Stimulated activated CD4-positive, alpha-beta T cell treated with anti-CD3 and anti-CD28 coated beads, Interleukin-2, amount 100 ng/mL, for 48 hours (primary cell): ENCODE data around the gene MROH7.
"Not testable (repeated sequence)": the region's sequence is repeated elsewhere in the genome, so short reads cannot be mapped to it uniquely, and the experiment has no call there.

Source experiments
- DNase-seq, 2 donors: peaks; one replicate each; pipeline ENCODE4 v3.0.0-alpha.2; 2020

MROH7 gene

DNA sequence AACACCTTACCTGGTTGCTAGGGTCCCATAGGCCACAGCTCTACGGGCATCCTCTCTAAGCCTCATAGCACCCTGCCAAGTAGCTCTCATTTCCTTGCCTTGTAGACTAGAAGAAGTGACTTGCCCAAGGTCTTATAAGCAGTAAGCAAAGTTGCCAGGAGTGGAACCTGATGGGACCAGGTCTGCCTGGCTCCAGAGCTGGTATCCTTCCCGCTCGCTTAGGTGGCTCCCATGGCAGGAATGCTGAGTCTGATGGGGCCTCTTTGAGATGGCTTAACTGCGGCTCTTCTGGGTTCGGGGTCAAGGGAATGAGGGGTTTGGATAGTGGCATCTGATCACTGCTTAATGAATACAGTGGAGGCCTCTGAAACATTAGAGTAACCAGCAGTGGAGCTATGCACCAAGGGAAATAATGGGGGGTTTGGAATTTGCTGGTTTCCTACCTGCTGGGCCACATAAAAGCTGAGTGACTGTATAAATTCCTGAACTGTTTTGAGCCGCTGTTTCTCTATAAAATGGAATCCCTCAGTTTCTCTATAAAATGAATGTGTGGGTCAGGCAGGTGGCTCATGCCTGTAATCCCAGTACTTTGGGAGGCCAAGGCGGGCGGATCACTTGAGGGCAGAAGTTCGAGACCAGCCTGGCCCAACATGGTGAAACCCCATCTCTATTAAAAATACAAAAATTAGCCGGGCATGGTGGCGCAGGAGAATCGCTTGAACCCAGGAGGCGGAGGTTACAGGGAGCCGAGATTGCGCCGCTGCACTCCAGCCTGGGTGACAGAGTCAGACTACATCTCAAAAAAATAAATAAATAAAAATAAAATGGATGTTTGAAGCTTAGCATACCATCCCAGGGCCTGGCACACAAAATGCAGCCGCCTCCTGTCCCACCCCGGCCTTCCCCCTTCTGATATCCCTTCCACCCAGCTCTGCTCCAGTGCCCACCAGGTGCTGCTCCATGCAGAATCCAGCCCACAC is 30.7 kb upstream of the MROH7 start:
- no peak for DNase-seq

DNA sequence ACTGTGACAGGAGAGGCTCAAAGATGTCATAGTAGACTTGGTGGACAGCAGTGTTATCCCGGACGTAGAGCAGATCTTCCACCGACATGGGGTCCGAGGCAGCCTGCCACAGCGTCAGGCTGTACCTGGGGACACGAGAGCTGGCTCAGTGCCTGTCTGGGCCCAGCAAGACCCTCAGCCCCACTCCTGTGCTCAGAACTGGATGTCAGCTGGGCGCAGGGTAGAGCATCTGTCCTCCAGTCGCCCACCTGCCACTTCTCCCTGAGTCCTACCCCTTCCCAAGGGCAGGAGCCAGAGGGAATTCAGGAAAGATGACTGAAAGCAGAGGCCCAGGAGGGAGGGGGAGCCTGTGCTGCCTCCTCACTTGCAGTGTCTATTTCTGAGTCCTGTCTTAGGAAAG is 30.0 kb upstream of the MROH7 start:
- DNase-seq = no peak

DNA sequence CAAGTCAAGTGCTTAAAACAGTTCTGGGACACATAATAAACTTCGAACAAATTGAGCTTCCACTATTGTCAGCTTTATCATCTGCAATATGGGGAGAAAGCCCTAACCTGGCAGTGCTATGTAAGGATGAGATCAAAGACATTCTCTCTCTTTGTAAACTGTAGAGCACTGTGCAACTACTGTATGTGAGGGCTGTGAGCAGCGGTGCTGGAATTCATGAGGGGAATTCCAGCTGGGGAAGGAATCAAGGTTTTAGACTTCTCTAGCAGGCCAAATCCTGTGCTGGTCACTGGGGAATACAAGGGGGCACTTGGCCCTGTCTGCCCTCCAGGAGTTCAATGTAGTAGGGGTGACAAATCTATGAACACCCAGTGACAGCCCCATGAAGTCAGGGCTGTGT is 27.6 kb upstream of the MROH7 start:
- no peak for DNase-seq

DNA sequence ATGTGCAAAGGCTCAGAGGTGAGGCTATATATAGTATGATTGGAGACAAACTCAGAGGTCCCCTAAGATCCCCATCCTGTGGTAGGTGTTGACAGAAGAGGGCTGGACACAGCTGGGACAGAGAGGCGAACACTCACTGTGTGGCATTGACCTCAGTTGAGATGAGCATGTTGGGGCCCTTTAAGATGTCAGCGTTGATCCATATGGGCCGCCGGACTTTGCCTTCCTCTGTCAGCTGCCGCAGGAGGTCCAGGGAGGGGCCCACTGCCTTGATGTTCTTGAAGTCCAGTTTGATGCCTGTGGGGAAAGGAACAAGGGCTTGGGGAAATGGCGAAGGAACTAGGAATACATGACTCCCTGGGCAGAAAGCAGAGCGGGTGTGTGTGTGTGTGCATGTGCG is 27.0 kb upstream of the MROH7 start:
- DNase-seq = no peak

DNA sequence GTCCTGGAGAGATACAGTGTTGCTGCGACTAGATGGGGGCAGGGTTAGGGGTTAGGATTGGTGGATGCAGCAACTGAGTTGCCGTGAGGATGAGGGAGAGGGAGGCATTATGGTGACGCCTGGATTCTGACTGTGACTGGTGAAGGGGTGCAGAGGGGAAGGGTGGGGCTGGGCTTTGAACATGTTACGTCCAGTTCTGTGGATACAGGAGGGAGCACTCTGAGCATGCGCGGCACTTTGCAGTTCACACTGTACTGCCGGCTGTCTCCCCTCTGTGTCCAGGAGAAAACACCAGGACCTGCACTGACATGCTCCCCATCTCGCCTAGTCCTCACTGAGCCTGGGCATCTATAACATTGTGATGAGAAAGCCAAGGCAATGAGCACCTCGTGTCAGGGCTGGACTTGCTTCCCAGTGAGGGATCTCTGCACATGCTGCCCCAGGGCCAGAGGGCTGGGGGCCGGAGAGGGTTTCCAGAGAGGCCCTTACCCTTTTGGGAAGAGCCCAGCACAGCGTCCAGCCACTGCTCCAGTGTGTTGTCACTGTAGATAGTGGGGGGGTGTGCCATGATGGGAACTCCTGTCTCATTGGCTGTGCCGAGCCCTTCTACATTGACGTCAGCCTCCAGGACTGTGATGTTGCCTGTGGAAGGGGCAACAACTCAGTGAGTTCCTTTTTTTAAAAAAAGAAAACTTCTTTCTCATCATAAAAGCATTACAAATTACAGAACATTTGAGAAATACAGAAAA is 25.9 kb upstream of the MROH7 start:
- DNase-seq = no peak

DNA sequence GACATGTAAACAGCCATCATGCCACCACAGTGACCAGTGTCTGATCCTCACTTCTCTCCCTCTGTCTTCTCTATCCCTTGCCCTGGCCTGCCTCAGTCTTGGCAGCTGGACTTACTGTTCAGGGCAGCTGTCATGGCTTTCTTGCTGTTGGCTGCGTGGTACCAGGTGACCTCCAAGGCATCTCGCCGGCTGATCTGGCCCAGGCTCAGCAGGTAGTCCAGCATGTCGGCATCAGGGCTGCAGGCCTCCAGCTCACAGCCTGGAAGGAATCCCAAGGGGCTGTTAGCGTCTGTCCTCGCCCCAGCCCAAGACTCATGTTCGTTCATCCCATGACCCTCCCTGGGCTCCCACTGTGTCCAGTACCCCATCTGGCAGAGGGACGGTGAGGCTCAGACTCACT is 21.8 kb upstream of the MROH7 start:
- no peak for DNase-seq

DNA sequence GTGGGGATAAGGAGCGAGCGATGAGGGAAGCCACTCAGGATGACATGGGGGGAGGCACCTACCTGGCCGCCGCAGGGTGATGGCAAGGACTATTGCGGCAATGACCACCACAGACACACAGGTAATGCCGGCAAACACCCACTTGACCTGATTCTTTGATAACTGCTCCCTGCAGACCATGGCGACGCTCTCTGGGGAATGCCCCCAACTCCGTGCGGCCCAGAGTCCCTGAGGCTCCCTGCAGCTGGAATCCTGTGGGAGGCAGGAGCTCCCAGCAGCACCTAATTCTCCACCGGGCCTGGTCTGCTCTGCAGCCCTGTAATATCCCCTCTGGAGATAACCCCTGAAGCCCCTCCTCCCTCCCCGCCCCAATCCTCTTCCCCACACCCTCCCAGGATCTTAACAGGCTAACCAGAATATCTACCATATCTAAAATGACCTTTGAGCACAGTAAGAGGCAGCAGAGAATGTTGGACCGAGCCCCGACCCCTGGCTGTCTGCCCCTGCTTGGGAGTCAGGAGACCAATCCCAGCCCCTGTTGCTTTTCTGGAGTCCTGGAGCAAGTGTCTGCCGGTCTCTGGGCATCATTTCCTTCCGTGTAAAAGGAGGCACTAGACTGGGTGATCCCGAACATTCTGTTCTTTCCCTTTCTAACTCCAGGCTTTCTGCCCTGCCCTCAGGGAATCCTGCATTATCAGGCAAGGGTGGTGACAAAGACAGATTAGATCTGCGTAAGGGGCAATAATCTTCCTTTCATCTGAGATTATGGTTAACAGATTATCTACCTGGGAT is 18.2 kb upstream of the MROH7 start, which contains the start of gene FAM151A:
FAM151A (minus strand) TSS at position 310 of the 792 bp plus-strand sequence; CDS start at position 180, 130 bp downstream.
- DNase-seq = no peak

DNA sequence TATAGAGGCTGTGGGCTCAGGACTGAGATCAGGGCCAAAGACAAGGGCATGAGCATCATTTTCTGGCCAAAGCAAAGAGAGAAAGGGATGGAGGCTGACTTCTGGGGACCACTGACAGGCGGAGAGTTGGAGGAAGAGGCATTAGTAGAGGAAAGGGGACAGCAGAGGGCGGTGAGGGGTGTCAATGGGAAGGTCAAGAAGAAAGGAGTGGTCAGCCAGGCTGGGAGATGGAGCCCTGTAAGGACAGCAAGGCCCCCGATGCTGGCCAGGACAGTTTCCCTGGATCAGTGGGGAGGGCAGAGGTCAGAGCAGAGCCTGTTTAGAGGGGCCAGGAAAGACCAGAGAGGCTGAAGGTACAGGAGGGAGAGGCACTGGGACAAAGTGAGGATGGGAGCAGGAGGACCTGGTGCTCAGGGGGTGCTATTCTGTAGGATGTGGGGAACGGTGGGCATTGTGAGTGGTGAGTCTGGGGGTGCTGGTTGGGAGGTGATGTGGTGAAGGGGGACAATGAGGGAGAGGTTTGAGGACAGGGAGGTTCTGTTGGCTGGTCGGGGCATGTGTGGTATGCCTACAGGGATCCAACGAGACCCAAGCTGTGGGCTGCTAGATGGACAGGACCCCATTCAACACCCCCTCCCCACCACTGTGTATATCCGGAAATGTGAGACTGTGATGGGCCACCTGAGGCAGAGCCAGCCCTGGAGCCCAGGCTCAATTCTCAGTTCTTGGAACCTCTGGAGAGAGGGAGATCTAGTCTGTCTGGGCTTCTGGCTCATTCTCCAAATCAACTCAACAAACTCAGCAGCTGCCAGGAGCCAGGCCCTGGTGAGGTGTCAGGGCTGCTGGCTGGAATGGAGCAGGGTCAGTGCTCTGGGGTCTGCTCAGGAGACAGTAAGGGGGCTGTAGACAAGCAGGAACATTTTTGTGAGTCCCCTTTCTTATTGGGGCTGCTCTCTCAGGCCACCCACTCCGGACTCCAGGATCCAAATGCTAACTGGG is 16.8 kb upstream of the MROH7 start:
- DNase-seq = no peak

DNA sequence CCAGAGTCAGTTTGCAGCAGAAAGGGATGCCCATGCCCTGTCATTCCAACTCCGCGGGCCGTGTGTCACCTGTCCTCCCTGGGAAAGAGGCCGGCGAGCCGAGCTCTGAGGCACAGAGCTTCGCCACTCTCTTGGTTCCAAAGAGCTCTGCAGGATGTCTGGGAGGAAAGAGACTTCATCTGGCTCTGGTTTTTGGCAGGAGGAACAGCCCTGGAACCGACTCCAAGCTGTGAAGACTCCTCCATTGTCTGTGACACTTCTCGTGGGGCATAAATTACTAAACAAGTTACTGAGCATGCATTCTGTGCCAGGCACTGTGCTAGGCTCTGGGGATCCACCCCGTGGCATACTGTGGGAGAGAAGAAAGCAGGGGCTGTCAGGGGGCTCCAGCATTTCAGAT is 14.4 kb upstream of the MROH7 start:
- no peak for DNase-seq

DNA sequence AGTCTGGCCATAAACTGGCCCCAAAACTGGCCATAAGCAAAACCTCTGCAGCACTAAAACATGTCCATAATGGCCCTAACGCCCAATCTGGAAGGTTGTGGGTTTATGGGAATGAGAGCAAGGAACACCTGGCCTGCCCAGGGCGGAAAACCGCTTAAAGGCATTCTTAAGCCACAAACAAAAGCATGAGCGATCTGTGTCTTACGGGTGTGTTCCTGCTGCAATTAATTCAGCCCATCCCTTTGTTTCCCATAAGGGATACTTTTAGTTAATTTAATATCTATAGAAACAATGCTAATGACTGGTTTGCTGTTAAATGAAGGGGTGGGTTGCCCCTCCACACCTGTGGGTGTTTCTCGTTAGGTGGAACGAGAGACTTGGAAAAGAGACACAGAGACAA is 5.8 kb upstream of the MROH7 start:
- not testable (repeated sequence) for DNase-seq

DNA sequence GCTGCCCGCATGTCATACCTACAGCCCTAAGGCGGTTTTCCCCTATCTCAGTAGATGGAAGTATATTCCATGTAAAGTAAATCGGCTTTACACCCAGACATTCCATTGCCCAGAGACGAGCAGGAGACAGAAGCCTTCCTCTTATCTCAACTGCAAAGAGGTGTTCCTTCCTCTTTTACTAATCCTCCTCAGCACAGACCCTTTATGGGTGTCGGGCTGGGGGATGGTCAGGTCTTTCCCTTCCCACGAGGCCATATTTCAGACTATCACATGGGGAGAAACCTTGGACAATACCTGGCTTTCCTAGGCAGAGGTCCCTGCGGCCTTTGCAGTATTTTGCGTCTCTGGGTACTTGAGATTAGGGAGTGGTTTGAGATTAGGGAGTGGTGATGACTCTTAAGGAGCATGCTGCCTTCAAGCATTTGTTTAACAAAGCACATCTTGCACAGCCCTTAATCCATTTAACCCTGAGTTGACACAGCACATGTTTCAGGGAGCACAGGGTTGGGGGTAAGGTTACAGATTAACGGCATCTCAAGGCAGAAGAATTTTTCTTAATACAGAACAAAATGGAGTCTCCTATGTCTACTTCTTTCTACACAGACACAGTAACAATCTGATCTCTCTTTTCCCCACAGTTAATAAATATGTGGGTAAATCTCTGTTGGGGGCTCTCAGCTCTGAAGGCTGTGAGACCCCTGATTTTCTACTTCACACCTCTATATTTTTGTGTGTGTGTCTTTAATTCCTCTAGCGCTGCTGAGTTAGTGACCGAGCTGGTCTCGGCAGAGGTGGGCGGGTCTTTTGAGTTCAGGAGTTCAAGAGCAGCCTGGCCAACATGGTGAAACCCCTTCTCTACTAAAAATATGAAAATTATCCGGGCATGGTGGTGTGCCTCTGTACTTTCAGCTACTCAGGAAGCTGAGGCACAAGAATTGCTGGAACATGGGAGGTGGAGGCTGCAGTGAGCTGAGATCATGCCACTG is 4.8 kb upstream of the MROH7 start:
- not testable (repeated sequence) for DNase-seq

DNA sequence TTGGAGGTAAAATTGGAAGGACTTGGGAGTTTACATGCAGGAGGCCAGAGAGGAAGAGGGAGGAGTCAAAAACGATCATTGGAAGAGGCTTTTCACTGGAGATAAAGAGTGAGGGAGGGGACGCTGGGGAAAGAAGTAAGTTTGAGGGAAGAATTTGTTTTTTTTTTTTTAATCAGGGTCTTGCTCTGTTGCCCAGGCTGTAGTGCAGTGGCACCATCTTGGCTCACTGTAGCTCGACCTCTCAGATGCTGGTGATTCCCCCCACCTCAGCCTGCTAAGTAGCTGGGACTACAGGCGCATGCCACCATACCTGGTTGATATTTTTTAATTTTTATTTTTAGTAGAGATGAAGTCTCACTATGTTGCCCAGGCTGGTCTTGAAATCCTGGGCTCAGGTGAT is 1.2 kb upstream of the MROH7 start:
- no peak for DNase-seq

DNA sequence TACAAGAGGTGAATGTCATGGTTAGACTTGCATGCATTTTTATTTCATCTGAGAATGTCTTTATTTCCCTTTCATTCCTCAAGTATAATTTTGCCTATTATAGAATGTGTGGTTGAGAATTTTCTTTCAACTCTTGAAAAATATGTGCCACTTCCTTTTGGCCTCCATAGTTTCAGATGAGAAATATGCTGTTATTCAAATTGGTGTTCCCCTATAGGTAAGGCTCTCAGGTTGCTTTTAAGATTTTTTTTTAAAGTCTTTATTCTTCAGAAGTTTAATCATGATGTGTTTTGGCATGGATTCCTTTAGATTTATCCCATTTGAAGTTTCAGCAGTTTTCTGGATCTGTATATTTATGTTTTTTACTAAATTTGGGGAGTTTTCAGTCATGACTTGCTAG is 2.1 kb downstream of the MROH7 start:
- no peak for DNase-seq

DNA sequence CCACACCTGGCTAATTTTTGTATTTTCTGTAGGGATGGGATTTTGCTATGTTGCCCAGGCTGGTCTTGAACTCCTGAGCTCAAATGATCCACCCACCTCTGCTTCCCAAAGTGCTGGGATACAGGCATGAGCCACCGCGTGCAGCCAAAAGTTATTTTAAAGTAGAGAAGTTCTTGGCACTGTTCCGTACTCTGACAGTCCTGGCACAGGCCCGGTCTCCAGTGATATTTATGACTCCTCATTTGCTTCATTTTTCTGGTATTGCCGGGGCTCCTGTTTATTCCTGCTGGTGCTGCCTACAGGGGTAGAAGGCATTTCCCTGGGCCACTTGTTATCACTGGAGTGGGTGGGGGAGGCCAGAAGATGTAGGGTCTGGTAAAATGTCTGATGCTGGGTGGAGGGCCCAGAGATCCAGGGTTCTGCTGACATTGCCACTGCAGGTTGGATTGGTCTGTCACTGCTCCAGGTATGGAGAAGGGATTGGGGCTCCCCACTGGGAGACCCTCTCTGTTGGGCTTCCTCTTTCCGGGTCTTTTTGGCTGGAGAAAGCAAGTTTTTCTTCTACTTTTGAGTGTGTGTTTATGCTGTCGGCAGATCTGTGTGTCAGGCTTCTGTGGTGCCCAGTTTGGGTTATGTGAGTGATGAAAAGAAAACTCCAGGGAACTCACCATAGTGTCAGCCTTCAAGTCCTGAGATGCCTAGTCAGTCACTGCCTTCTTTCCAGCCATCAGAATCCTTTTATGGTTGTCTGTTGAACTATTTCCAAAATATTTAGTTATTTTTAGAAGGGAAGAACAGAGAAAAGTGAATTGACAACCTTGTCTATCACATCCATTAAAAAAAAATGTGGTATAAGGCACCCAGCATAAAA is 4.5 kb downstream of the MROH7 start:
- DNase-seq = no peak

DNA sequence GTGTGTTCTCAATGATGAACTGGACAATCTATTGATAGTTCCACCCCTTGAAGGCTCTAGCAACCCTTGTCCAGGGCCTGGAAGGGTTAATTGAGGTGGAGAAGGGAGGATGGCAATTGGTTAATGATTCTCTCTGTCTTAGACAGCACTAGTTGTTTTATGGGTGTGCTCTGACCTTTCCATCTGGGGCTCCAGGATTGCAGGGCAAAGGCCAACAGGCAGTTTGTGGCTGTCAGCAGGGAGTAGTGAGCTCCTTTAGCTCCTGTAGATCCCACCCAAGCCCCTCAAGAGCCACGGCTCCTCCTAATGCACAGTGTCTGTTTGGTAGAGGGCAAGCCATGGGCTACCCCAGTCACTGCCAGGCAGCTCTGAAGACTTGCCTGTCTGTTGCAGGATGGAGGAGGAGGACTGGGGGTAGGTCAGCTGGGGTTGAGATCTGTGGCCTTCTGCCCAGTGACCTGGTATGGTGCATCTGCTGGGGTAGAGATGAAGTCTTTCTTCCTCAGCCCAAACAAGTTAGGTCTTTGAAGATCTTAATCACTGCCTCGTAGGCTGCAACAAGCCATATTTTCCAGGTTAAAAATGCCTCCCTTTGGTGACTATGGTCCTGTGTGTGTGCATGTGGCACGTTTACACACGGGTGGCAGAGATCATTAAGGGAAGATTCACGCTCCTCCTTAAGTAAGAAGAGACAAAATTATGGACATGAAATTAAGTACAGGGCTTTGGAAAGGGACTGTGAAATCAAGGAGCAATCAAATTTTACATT is 7.7 kb downstream of the MROH7 start:
- DNase-seq = no peak

DNA sequence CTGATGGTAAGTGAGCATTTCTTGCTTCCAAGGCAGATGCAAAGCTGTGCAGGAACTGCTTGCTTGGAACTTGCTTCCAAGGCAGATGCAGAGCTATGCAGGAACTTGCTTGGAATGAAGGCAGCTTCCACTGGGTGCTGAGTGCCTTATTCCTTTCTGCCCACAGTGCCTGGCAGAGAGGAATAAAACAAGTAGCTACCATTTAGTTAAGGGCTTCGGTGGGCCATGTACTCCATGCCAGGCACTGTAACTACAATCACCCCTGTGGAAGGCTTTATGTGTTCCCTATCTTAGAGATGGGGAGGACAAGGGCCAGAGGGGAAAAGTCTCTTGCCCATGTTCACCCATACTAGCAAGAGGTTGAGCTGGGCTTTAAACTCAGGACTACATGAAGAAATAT is 8.3 kb downstream of the MROH7 start:
- DNase-seq = no peak

DNA sequence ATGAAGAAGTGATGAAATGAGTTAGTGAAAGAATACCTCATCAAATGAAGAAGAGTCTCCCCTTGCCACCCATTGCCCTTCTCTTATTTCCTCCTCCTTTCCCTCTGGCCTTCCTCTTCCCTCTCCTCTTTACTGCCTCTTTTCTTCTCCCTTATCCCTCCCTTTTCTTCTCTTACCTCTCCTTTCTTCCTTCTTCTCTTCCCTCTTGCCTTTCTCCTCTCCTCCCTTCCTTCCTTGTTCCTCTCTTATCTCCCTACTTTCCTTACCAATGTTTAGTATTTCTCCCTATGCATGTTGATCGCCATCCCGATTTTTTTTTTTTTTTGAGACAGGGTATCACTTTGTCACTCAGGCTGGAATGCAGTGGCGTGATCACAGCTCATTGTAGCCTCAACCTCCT is 8.8 kb downstream of the MROH7 start:
- no peak for DNase-seq

DNA sequence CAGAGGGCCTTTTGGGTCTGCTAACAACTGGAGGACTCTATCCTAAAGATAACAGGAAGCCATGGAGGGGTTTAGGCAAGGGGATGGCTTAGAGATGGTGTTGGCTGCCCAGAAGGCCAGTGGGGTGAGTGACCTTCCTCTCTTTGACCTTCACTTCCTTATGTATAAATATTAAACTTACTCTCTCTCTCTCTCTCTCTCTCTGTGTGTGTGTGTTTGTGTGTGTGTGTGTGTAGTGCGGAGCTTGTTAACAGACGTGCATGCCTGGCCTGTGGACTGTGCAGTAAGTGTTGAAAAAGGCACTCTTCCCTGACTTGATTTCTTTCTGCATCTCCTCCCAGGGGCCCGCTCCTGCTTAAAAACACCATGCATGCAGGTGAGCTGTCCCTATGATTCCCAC is 10.0 kb downstream of the MROH7 start:
- DNase-seq = no peak

DNA sequence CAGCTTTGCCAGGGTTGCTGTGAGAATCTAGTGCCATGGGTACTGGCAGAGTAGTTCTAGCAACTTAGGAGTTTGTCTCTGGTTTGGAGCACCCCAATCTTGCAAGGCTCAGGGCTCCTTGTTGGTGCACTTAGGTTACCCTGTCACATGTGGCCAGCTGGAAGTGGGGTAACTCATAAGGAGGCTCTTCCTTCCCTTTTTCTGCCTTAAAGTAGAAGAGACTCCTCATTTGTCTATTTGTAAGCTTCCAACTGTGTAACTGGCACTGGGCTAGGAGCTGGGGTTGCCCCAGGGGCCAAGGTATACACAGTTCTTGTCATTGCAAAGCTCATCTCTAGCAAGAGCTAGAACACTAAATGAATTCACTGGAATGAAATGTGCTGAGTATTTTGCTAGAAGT is 10.6 kb downstream of the MROH7 start:
- no peak for DNase-seq
